ENCODE data around the gene SETDB1.

The SETDB1 gene

GRCh38 chr1:150974580-150975478 is 48.7 kb downstream of the SETDB1 start, which contains the start of gene CERS2:
TSS of gene CERS2 (minus strand) at chr1:150974835. CDS start at chr1:150969090, 5,745 bp downstream.
- Histone ChIP-seq H3K4me3 (ENCODE audit: low read depth, low read length) (peak within 1 kb of the TSS; percentile 82), H3K4me1 (ENCODE audit: control insufficient read depth, insufficient read depth, low read length) (peaks cover 26% of the 10 kb centered on the region), H3K36me3 (ENCODE audit: control insufficient read depth in 2 of 2, insufficient read depth in 1 of 2, low read length in 2 of 2) (peaks cover 0 to 3% of the 10 kb centered on the region in 2 experiments; a peak in 1 of 3 replicates), H3K9me3 (ENCODE audit: control insufficient read depth, insufficient read depth, low read depth, low read length) (no peaks in the 10 kb centered on the region), H3K27ac (ENCODE audit: extremely low read depth, low read depth, low read length) (peak within 1 kb of the TSS; percentile 81)
- POLR2A ChIA-PET, result interaction anchor here (0.5 to 1.7 kb wide), 3 partner anchors 9 to 1090 kb away, joined by 3 to 9 read pairs (median 3); partner anchors contain the start of gene MINDY1
- CTCF ChIA-PET, result interaction anchor here (0.7 to 5.6 kb wide), 3 partner anchors 21 to 66 kb away, joined by 3 to 47 read pairs (median 5); partner anchors contain the start of gene MINDY1
- no peak for TF ChIP-seq ZNF660 (tag by site-specific recombination; IDR thresholded peaks at IDR 0.05)
- TF ChIP-seq PRDM4 (tag by site-specific recombination; IDR thresholded peaks at IDR 0.05), result no peak
- TF ChIP-seq KLF1 (tag by site-specific recombination; IDR thresholded peaks at IDR 0.05), result peak; percentile 62
- no peak for TF ChIP-seq ZNF121 (tag by site-specific recombination; IDR thresholded peaks at IDR 0.05)
- TF ChIP-seq ZNF555 (tag by site-specific recombination; conservative IDR thresholded peaks at IDR 0.05), result no peak
- TF ChIP-seq ZNF280C (tag by site-specific recombination; IDR thresholded peaks at IDR 0.05), result no peak
- no peak for TF ChIP-seq ZNF510 (tag by site-specific recombination; IDR thresholded peaks at IDR 0.05; ENCODE audit: insufficient replicate concordance)
- no peak for TF ChIP-seq ZNF513 (tag by site-specific recombination; IDR thresholded peaks at IDR 0.05)
- peak; percentile 35 for TF ChIP-seq SP3 (tag by site-specific recombination; IDR thresholded peaks at IDR 0.05)
- no peak for TF ChIP-seq REPIN1 (tag by site-specific recombination; IDR thresholded peaks at IDR 0.05; ENCODE audit: low read depth)
- no peak for TF ChIP-seq HIC1 (tag by site-specific recombination; IDR thresholded peaks at IDR 0.05)
- TF ChIP-seq OVOL3 (tag by site-specific recombination; IDR thresholded peaks at IDR 0.05), result no peak
- no peak for TF ChIP-seq ZNF239 (tag by site-specific recombination; IDR thresholded peaks at IDR 0.05)
- TF ChIP-seq ZNF843 (tag by site-specific recombination; IDR thresholded peaks at IDR 0.05), result no peak
- TF ChIP-seq ZSCAN5A (tag by site-specific recombination; IDR thresholded peaks at IDR 0.05), result no peak
- TF ChIP-seq INSM2 (tag by site-specific recombination; IDR thresholded peaks at IDR 0.05), result no peak
- TF ChIP-seq OSR2 (tag by site-specific recombination; IDR thresholded peaks at IDR 0.05), result no peak
- TF ChIP-seq ZNF629 (tag by site-specific recombination; IDR thresholded peaks at IDR 0.05), result no peak
- TF ChIP-seq ZBTB20 (tag by site-specific recombination; IDR thresholded peaks at IDR 0.05), result peak; percentile 65; the same call in 1 of the 2 replicates
- TF ChIP-seq ZFP69B (tag by site-specific recombination; IDR thresholded peaks at IDR 0.05), result no peak
- TF ChIP-seq ZNF837 (tag by site-specific recombination; IDR thresholded peaks at IDR 0.05), result no peak

All from HEK293 (cell line).